Naive thymus-derived CD4-positive, alpha-beta T cell (primary cell): ENCODE results near the gene ACACA. TPM values are rescaled to one million over a fixed set of nuclear protein-coding genes. Genes with fewer than 3 reads are reported as not detected.
"Not testable (repeated sequence)": the region's sequence is repeated elsewhere in the genome, so short reads cannot be mapped to it uniquely, and the experiment has no call there.

ENCODE experiments used
- ATAC-seq: fragments of 150-1000 bp; cut with Tn5 transposase; 2 replicates; pipeline ENCODE4 v1.10.0; 2021; ENCODE audit warnings: mild to moderate bottlenecking, moderate library complexity
- CTCF ChIA-PET: fragments of 350-600 bp; sonication (Branson Sonifier 250); formaldehyde crosslinking; loops from one replicate; lab custom pipeline; 2021; ENCODE audit warnings: antibody characterized with exemption; lab: Charles Lee
- POLR2A ChIA-PET: fragments of 350-600 bp; sonication (Branson Sonifier 250); formaldehyde crosslinking; loops from one replicate; lab custom pipeline; 2021; ENCODE audit warnings: antibody characterized with exemption, inconsistent platforms; lab: Charles Lee
- DNase-seq, 9 donors: peaks; one replicate each; pipeline versions ENCODE4 v3.0.0 to v3.0.0-alpha.2; 2020 to 2022; ENCODE audit warnings: mixed read lengths in 1 of 9
- H3K27ac ChIP-seq: one replicate; pipeline ENCODE4 v1.7.0; 2013; ENCODE audit warnings: mild to moderate bottlenecking, low read depth, low read length, moderate library complexity
- H3K27me3 ChIP-seq, 2 donors: one replicate each; pipeline ENCODE4 v1.7.0; 2013; ENCODE audit warnings: low read length in 2 of 2, mild to moderate bottlenecking in 2 of 2, moderate library complexity in 2 of 2; ENCODE audit not compliant: control insufficient read depth in 2 of 2, insufficient read depth in 2 of 2
- H3K36me3 ChIP-seq, 3 experiments: 1 replicate in 2 of 3; 2 replicates in 1 of 3; pipeline ENCODE4 v1.7.0; 2013; ENCODE audit warnings: low read length in 3 of 3, mild to moderate bottlenecking in 3 of 3, moderate library complexity in 1 of 3; ENCODE audit not compliant: insufficient read depth in 3 of 3, control insufficient read depth in 2 of 3
- H3K4me1 ChIP-seq, 2 donors: one replicate each; pipeline ENCODE4 v1.7.0; 2013; ENCODE audit warnings: low read length in 2 of 2, mild to moderate bottlenecking in 2 of 2, moderate library complexity in 1 of 2; ENCODE audit not compliant: control insufficient read depth in 2 of 2, insufficient read depth in 2 of 2
- H3K4me3 ChIP-seq: 2 replicates; pipeline ENCODE4 v1.7.0; 2013; ENCODE audit warnings: mild to moderate bottlenecking, low read length
- H3K9me3 ChIP-seq, 3 experiments: 1 replicate in 2 of 3; 2 replicates in 1 of 3; pipeline ENCODE4 v1.7.0; 2013; ENCODE audit warnings: low read length in 3 of 3; ENCODE audit not compliant: control insufficient read depth in 2 of 3
- H3K27ac Mint-ChIP-seq, 9 donors: one replicate each; pipeline ENCODE4 v1.8.0; 2020 to 2022; ENCODE audit warnings: mixed read lengths in 9 of 9, mild to moderate bottlenecking in 8 of 9, moderate library complexity in 5 of 9, inconsistent platforms in 2 of 9
- H3K27me3 Mint-ChIP-seq, 5 donors: one replicate each; pipeline ENCODE4 v1.8.0; 2021 to 2022; ENCODE audit warnings: mixed read lengths in 5 of 5, mild to moderate bottlenecking in 1 of 5
- H3K36me3 Mint-ChIP-seq, 5 donors: one replicate each; pipeline ENCODE4 v1.8.0; 2020 to 2022; ENCODE audit warnings: mixed read lengths in 5 of 5, mild to moderate bottlenecking in 3 of 5, inconsistent platforms in 1 of 5
- H3K4me1 Mint-ChIP-seq, 7 donors: one replicate each; pipeline ENCODE4 v1.8.0; 2020 to 2022; ENCODE audit warnings: mixed read lengths in 7 of 7, mild to moderate bottlenecking in 3 of 7, inconsistent platforms in 1 of 7
- H3K4me3 Mint-ChIP-seq, 10 donors: one replicate each; pipeline ENCODE4 v1.8.0; 2020 to 2022; ENCODE audit warnings: mild to moderate bottlenecking in 10 of 10, mixed read lengths in 10 of 10, moderate library complexity in 6 of 10, inconsistent platforms in 2 of 10
- H3K9me3 Mint-ChIP-seq, 11 donors: one replicate each; pipeline ENCODE4 v1.8.0; 2020 to 2022; ENCODE audit warnings: mixed read lengths in 11 of 11, mild to moderate bottlenecking in 4 of 11, inconsistent platforms in 1 of 11, moderate library complexity in 1 of 11
- intact Hi-C, 2 donors: fragments of 100-400 bp; cut with micrococcal nuclease; formaldehyde crosslinking; loops; one replicate each; pipeline ENCODE4 v1.15.1; 2023
- polyA plus RNA-seq, 2 donors: library from polyadenylated mRNA; unstranded; fragments of 300-500 nt; fragmentation: Illumina TruSeq; gene quantifications; one replicate each; pipeline ENCODE4 v1.2.3, GENCODE V29; 2021
- total RNA-seq, 6 experiments: library from RNA in 5 of 6; stranded (reverse) in 5 of 6; gene quantifications; 1 replicate in 5 of 6; 2 replicates in 1 of 6; pipeline ENCODE4 v1.2.3 and lab custom pipeline; 2021 to 2026

The ACACA gene
- total and polyA plus RNA-seq, 7 experiments from 2014 or later: 6.1 to 47.0 (median 14.5) TPM

GRCh38 chr17:37359682-37360188, 46.9 kb downstream of the ACACA start:
- Mint-ChIP-seq H3K4me3 (peak overlapping the region; percentile 76 to 88 (median 82)), H3K27ac (peak overlapping the region; percentile 37 to 92 (median 80)), H3K9me3 (no peaks in the 10 kb centered on the region), H3K27me3 (no peaks in the 10 kb centered on the region), H3K36me3 (no peaks in the 10 kb centered on the region), H3K4me1 (peaks cover 11 to 25% (median 23%) of the 10 kb centered on the region in 7 donors)
- ATAC-seq: no peak
- H3K36me3 ChIP-seq: no peaks in the 10 kb centered on the region
- no peaks in the 10 kb centered on the region for H3K27me3 ChIP-seq
- DNase-seq: no peak
- H3K9me3 ChIP-seq: no peaks in the 10 kb centered on the region
- intact Hi-C loops: loop anchor here (1.0 to 5.0 kb wide), 7 partner anchors 14 to 812 kb away; partner anchors contain the start of genes ACACA (in 2 of the 2), TADA2A (in 2 of the 2), MRM1 (in 1 of the 2) and SYNRG (in 1 of the 2)
- H3K4me1 ChIP-seq: peaks cover 6 to 14% of the 10 kb centered on the region in 2 donors
- peak overlapping the region; percentile 67 for H3K27ac ChIP-seq
- CTCF ChIA-PET: interaction anchor here (0.5 to 0.6 kb wide), 2 partner anchors 12 to 126 kb away, joined by 3 read pairs; no protein-coding TSS in a partner anchor
- POLR2A ChIA-PET: no interaction called here
- peak overlapping the region; percentile 80 for H3K4me3 ChIP-seq

GRCh38 chr17:37358830-37359681, 47.6 kb downstream of the ACACA start:
- intact Hi-C loops: loop anchor here (1.0 to 5.0 kb wide), 7 partner anchors 14 to 812 kb away; partner anchors contain the start of genes ACACA (in 2 of the 2), TADA2A (in 2 of the 2), MRM1 (in 1 of the 2) and SYNRG (in 1 of the 2)
- peak; percentile 97 for ATAC-seq

GRCh38 chr17:37358098-37358829, 48.4 kb downstream of the ACACA start:
- peak overlapping the region; percentile 67 for H3K27ac ChIP-seq
- H3K27me3 Mint-ChIP-seq: no peaks in the 10 kb centered on the region
- peak overlapping the region; percentile 62 to 94 (median 83) for H3K27ac Mint-ChIP-seq
- H3K27me3 ChIP-seq: no peaks in the 10 kb centered on the region
- DNase-seq (peak in 7 of 9 donors; percentile 1 to 52 (median 12)), ATAC-seq (no peak)
- no peaks in the 10 kb centered on the region for H3K36me3 ChIP-seq
- H3K9me3 Mint-ChIP-seq: no peaks in the 10 kb centered on the region
- CTCF ChIA-PET: interaction anchor here (1.0 kb wide), 1 partner anchor 40 kb away, joined by 3 read pairs; no protein-coding TSS in a partner anchor
- peak overlapping the region; percentile 80 for H3K4me3 ChIP-seq
- peaks cover 6 to 14% of the 10 kb centered on the region in 2 donors for H3K4me1 ChIP-seq
- H3K36me3 Mint-ChIP-seq: no peaks in the 10 kb centered on the region
- H3K4me3 Mint-ChIP-seq: peak overlapping the region; percentile 77 to 96 (median 91)
- H3K4me1 Mint-ChIP-seq: peaks cover 11 to 28% (median 23%) of the 10 kb centered on the region in 7 donors
- POLR2A ChIA-PET: interaction anchor here (0.7 kb wide), 1 partner anchor 757 kb away, joined by 3 read pairs; the partner anchor contains the start of gene MRM1
- intact Hi-C loops: loop anchor here (2.0 to 5.0 kb wide), 3 partner anchors 49 to 811 kb away; partner anchors contain the start of genes ACACA (in 1 of the 2) and TADA2A (in 1 of the 2)
- H3K9me3 ChIP-seq: no peaks in the 10 kb centered on the region

More at GRCh38 chr17:37358830-37359681, 47.6 kb downstream of the ACACA start:
- peaks cover 11 to 28% (median 23%) of the 10 kb centered on the region in 7 donors for H3K4me1 Mint-ChIP-seq
- no peaks in the 10 kb centered on the region for H3K9me3 Mint-ChIP-seq
- Histone ChIP-seq H3K36me3 (no peaks in the 10 kb centered on the region), H3K9me3 (no peaks in the 10 kb centered on the region), H3K4me1 (peaks cover 6 to 14% of the 10 kb centered on the region in 2 donors), H3K27ac (peak overlapping the region; percentile 67), H3K27me3 (no peaks in the 10 kb centered on the region), H3K4me3 (peak overlapping the region; percentile 80)
- no peaks in the 10 kb centered on the region for H3K27me3 Mint-ChIP-seq
- H3K36me3 Mint-ChIP-seq: no peaks in the 10 kb centered on the region
- ChIA-PET CTCF (interaction anchor here (0.5 to 1.0 kb wide), 2 partner anchors 11 to 39 kb away, joined by 3 read pairs; no protein-coding TSS in a partner anchor), POLR2A (interaction anchor here (0.7 kb wide), 1 partner anchor 758 kb away, joined by 3 read pairs; the partner anchor contains the start of gene MRM1)
- peak overlapping the region; percentile 77 to 96 (median 91) for H3K4me3 Mint-ChIP-seq
- peak overlapping the region in 7 of 9 donors; percentile 80 to 92 (median 87) for H3K27ac Mint-ChIP-seq
- DNase-seq: peak; percentile 81 to 95 (median 85)

- H3K27ac Mint-ChIP-seq, H3K27me3 Mint-ChIP-seq, H3K36me3 Mint-ChIP-seq, H3K27me3 ChIP-seq, DNase-seq, POLR2A ChIA-PET, H3K9me3 ChIP-seq, H3K9me3 Mint-ChIP-seq, H3K4me3 ChIP-seq, ATAC-seq, H3K36me3 ChIP-seq, CTCF ChIA-PET, H3K27ac ChIP-seq: not testable (repeated sequence)
- H3K4me1 ChIP-seq: peaks cover 6 to 14% of the 10 kb centered on the region in 2 donors
- intact Hi-C loops: loop anchor here in 1 of 2 donors (5.0 kb wide), 2 partner anchors 135 to 810 kb away; no protein-coding TSS in a partner anchor
- peak overlapping the region in 6 of 10 donors; percentile 21 to 96 (median 76) for H3K4me3 Mint-ChIP-seq
- peaks cover 11 to 28% (median 23%) of the 10 kb centered on the region in 7 donors for H3K4me1 Mint-ChIP-seq
These were observed 49.7 kb downstream of the ACACA start for GRCh38 chr17:37356796-37357569.

- H3K9me3 Mint-ChIP-seq, H3K4me3 Mint-ChIP-seq, H3K27ac ChIP-seq, intact Hi-C loops, H3K27ac Mint-ChIP-seq, H3K36me3 ChIP-seq, H3K4me1 ChIP-seq, DNase-seq, H3K27me3 ChIP-seq, ATAC-seq, H3K27me3 Mint-ChIP-seq, H3K9me3 ChIP-seq, H3K4me1 Mint-ChIP-seq, CTCF ChIA-PET, POLR2A ChIA-PET, H3K4me3 ChIP-seq: not testable (repeated sequence)
- peaks cover 6 to 27% (median 17%) of the 10 kb centered on the region in 5 donors for H3K36me3 Mint-ChIP-seq
These were observed 59.7 kb downstream of the ACACA start for GRCh38 chr17:37346863-37347402.
